SU-DHL-6 (cell line): ENCODE results near the gene CEP126.

Experiments used
- H2AFZ ChIP-seq: fragments of 200-600 bp; sonication (generic); 2 replicates; pipeline ENCODE4 v1.6.1; 2014; ENCODE audit warnings: low read depth, mild to moderate bottlenecking, moderate library complexity, mixed read lengths, antibody characterized with exemption, low read length; ENCODE audit not compliant: severe bottlenecking
- H3F3A ChIP-seq: fragments of 200-600 bp; shearing (Covaris generic); 2 replicates; pipeline ENCODE4 v1.6.0; 2016; ENCODE audit warnings: antibody characterized with exemption, mild to moderate bottlenecking; ENCODE audit not compliant: insufficient read depth
- H3K27ac ChIP-seq: fragments of 200-600 bp; sonication (generic); 2 replicates; pipeline ENCODE4 v1.5.1; 2016; ENCODE audit warnings: low read depth, mild to moderate bottlenecking, low read length, moderate library complexity, mixed read lengths
- H3K27me3 ChIP-seq: fragments of 200-600 bp; sonication (generic), shearing (Covaris generic); 2 replicates; pipeline ENCODE4 v1.6.0; 2014; ENCODE audit warnings: mild to moderate bottlenecking, low read length
- H3K36me3 ChIP-seq: fragments of 200-600 bp; sonication (generic); 2 replicates; pipeline ENCODE4 v1.6.1; 2014; ENCODE audit warnings: mild to moderate bottlenecking, low read length, mixed read lengths
- H3K4me2 ChIP-seq: fragments of 300-600, 200-600 bp; shearing (Covaris generic), sonication (generic); 2 replicates; pipeline ENCODE4 v1.6.0; 2014; ENCODE audit warnings: low read length, low read depth, mild to moderate bottlenecking; ENCODE audit not compliant: poor library complexity, severe bottlenecking
- H3K4me3 ChIP-seq: fragments of 200-600 bp; sonication (generic); 2 replicates; pipeline ENCODE4 v1.5.1; 2014; ENCODE audit warnings: antibody characterized with exemption, low read length, mild to moderate bottlenecking, mixed read lengths; ENCODE audit not compliant: insufficient read depth, poor library complexity, severe bottlenecking
- H3K79me2 ChIP-seq: fragments of 200-600 bp; sonication (generic); 2 replicates; pipeline ENCODE4 v1.6.1; 2014; ENCODE audit warnings: mild to moderate bottlenecking, low read length, moderate library complexity; ENCODE audit not compliant: insufficient read depth
- H3K9ac ChIP-seq: fragments of 200-600 bp; sonication (generic); 2 replicates; pipeline ENCODE4 v1.7.0; 2014; ENCODE audit warnings: mild to moderate bottlenecking, low read length
- H3K9me2 ChIP-seq: fragments of 200-600 bp; sonication (generic); replicated peaks from 2 replicates; pipeline ENCODE4 v1.6.1; 2014; ENCODE audit warnings: low read length; ENCODE audit not compliant: insufficient read depth
- H3K9me3 ChIP-seq: fragments of 200-600 bp; sonication (generic); 2 replicates; pipeline ENCODE4 v1.6.1; 2014; ENCODE audit warnings: low read length, mixed read lengths; ENCODE audit not compliant: insufficient read depth
- H4K20me1 ChIP-seq: fragments of 200-600 bp; sonication (generic); 2 replicates; pipeline ENCODE4 v1.6.1; 2014; ENCODE audit warnings: low read depth, mild to moderate bottlenecking, antibody characterized with exemption, low read length, moderate library complexity, mixed read lengths
- CTCF ChIP-seq: fragments of 200-600 bp; sonication (generic); IDR thresholded peaks from one replicate; pipeline ENCODE4 v1.5.1; 2017; ENCODE audit warnings: antibody characterized with exemption, mild to moderate bottlenecking, low read length, moderate library complexity; ENCODE audit not compliant: insufficient read depth, poor library complexity, severe bottlenecking
- EZH2phosphoT487 ChIP-seq: fragments of 200-600 bp; sonication (generic), shearing (Covaris generic); conservative IDR thresholded peaks from 2 replicates; pipeline ENCODE4 v1.6.1; 2018; ENCODE audit warnings: mild to moderate bottlenecking, antibody characterized with exemption, low read length, moderate library complexity, mixed read lengths

Gene CEP126

GRCh38 chr11:101916422-101916821, 1.6 kb downstream of the CEP126 start, which contains the start of gene ANGPTL5:
Gene ANGPTL5, minus strand, starts transcription at chr11:101916522. Its CDS starts 8,613 bp downstream, at chr11:101907909.
- Histone ChIP-seq H3K4me2 (peak within 1 kb of the TSS; percentile 50), H3K9me2 (no peaks in the 10 kb centered on the region), H2AFZ (peak within 1 kb of the TSS; percentile 57), H3F3A (peaks cover 5% of the 10 kb centered on the region; the same call in 1 of the 2 replicates), H3K79me2 (no peaks in the 10 kb centered on the region), H3K9ac (peak within 1 kb of the TSS; percentile 32; the same call in 1 of the 2 replicates), H3K27me3 (no peaks in the 10 kb centered on the region), H3K36me3 (no peaks in the 10 kb centered on the region), H3K27ac (no peak within 1 kb of the TSS), H3K4me3 (no peak within 1 kb of the TSS), H3K9me3 (no peaks in the 10 kb centered on the region), H4K20me1 (no peaks in the 10 kb centered on the region)
- no peak for TF ChIP-seq CTCF
- no peak for TF ChIP-seq EZH2phosphoT487

- H3F3A ChIP-seq, result peaks cover 5% of the 10 kb centered on the region; the same call in 1 of the 2 replicates
- no peaks in the 10 kb centered on the region for H3K9me3 ChIP-seq
- TF ChIP-seq CTCF, result no peak
- H3K27me3 ChIP-seq, result no peaks in the 10 kb centered on the region
- no peaks in the 10 kb centered on the region for H3K9me2 ChIP-seq
- no peak overlapping the region for H3K4me3 ChIP-seq
- H4K20me1 ChIP-seq, result no peaks in the 10 kb centered on the region
- no peak overlapping the region for H2AFZ ChIP-seq
- H3K9ac ChIP-seq, result no peak overlapping the region
- no peak overlapping the region for H3K4me2 ChIP-seq
- H3K27ac ChIP-seq, result no peak overlapping the region
- H3K79me2 ChIP-seq, result no peaks in the 10 kb centered on the region
- no peaks in the 10 kb centered on the region for H3K36me3 ChIP-seq
Measured at GRCh38 chr11:101917226-101917625, 2.4 kb downstream of the CEP126 start.

- Histone ChIP-seq H3K9me3 (no peaks in the 10 kb centered on the region), H3K9ac (no peak overlapping the region), H3K9me2 (no peaks in the 10 kb centered on the region), H3K27ac (no peak overlapping the region), H3K4me3 (no peak overlapping the region), H3K27me3 (no peaks in the 10 kb centered on the region), H4K20me1 (no peaks in the 10 kb centered on the region), H3F3A (no peaks in the 10 kb centered on the region; the same call in 1 of the 2 replicates), H2AFZ (no peak overlapping the region), H3K79me2 (no peaks in the 10 kb centered on the region), H3K36me3 (no peaks in the 10 kb centered on the region), H3K4me2 (no peak overlapping the region)
- no peak for TF ChIP-seq CTCF
- TF ChIP-seq EZH2phosphoT487, result no peak
Measured at GRCh38 chr11:101920992-101921391, 6.2 kb downstream of the CEP126 start.
